Measurements from ENCODE around the gene LRRC47.

Gene LRRC47

DNA sequence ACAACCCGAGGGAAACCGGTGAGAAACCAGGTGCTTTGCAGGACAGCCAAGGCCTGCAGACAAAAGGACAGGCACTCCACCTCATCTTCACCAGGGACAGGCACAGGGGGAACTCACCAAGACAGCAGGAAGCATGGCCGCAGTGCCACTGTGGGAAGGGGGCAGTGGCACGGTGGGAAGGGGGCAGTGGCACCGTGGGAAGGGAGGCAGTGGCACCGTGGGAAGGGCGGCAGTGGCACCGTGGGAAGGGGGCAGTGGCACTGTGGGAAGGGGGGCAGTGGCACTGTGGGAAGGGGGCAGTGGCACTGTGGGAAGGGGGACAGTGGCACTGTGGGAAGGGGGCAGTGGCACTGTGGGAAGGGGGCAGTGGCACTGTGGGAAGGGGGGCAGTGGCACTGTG lies 28.4 kb upstream of the LRRC47 start:
- Mint-ChIP-seq H3K4me3 (no peak overlapping the region), H3K9me3 (no peaks in the 10 kb centered on the region), H3K36me3 (ENCODE audit: low read depth) (peaks cover 64% of the 10 kb centered on the region), H3K27ac (no peak overlapping the region), H3K27me3 (ENCODE audit: low read depth) (no peaks in the 10 kb centered on the region), H3K4me1 (peaks cover 13% of the 10 kb centered on the region)
- TF ChIP-seq, protein P1, sequence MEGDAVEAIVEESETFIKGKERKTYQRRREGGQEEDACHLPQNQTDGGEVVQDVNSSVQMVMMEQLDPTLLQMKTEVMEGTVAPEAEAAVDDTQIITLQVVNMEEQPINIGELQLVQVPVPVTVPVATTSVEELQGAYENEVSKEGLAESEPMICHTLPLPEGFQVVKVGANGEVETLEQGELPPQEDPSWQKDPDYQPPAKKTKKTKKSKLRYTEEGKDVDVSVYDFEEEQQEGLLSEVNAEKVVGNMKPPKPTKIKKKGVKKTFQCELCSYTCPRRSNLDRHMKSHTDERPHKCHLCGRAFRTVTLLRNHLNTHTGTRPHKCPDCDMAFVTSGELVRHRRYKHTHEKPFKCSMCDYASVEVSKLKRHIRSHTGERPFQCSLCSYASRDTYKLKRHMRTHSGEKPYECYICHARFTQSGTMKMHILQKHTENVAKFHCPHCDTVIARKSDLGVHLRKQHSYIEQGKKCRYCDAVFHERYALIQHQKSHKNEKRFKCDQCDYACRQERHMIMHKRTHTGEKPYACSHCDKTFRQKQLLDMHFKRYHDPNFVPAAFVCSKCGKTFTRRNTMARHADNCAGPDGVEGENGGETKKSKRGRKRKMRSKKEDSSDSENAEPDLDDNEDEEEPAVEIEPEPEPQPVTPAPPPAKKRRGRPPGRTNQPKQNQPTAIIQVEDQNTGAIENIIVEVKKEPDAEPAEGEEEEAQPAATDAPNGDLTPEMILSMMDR (IDR thresholded peaks at IDR 0.05; ENCODE audit: unreplicated experiment in 3 of 3), result no peak

DNA sequence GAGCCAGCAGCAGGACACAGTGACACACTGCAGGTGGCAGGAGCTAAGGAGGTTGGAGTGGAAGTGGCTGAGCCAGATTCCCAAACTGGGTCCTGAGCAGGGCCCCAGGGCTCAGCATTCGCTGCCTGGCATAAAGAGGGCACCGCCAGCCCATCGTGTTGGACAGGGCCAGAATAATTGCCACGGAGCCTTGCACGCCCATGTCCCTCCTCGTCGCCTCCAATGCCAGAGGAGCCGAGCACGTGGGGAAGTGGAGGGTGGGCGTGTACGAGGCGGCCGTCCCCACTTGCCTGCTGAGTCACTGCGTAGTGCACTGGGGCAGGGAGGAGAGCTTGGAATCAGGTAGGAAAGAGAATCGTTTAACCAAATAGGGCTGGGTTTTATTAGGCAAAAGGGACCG lies 26.1 kb upstream of the LRRC47 start:
- TF ChIP-seq, protein P1 (IDR thresholded peaks at IDR 0.05; ENCODE audit: unreplicated experiment in 3 of 3), result no peak
- peaks cover 18% of the 10 kb centered on the region for H3K4me1 Mint-ChIP-seq
- H3K27ac Mint-ChIP-seq, result no peak overlapping the region
- peaks cover 64% of the 10 kb centered on the region for H3K36me3 Mint-ChIP-seq (ENCODE audit: low read depth)
- H3K4me3 Mint-ChIP-seq, result no peak overlapping the region
- H3K9me3 Mint-ChIP-seq, result no peaks in the 10 kb centered on the region
- no peaks in the 10 kb centered on the region for H3K27me3 Mint-ChIP-seq (ENCODE audit: low read depth)

DNA sequence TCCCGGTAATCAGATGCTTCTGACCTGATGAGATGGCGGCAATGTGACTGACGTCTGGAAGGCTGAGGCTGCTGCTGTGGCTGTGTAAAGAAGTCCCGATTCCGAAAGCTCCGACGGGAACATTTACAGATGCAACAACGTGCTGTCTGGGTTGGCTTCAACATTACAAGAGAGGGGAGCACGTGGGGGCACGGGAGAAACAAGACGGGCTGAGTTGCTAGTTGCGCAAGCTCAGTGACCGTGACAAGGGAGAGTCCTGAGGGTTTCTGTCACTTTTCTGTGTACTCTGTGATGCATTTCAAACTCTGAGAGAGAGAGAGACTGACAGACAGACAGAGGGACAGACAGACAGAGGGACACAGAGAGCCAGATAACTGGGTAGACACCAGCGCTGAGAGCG lies 25.6 kb upstream of the LRRC47 start:
- H3K4me3 Mint-ChIP-seq, result no peak overlapping the region
- H3K4me1 Mint-ChIP-seq, result peaks cover 18% of the 10 kb centered on the region
- TF ChIP-seq, protein P1 (IDR thresholded peaks at IDR 0.05; ENCODE audit: unreplicated experiment in 3 of 3), result no peak
- no peaks in the 10 kb centered on the region for H3K27me3 Mint-ChIP-seq (ENCODE audit: low read depth)
- H3K36me3 Mint-ChIP-seq (ENCODE audit: low read depth), result peaks cover 67% of the 10 kb centered on the region
- H3K27ac Mint-ChIP-seq, result peak overlapping the region in 2 of 3 experiments; percentile 68 to 76
- no peaks in the 10 kb centered on the region for H3K9me3 Mint-ChIP-seq

GRCh38 chr1:3821447-3821846 lies 25.1 kb upstream of the LRRC47 start:
- peaks cover 65% of the 10 kb centered on the region for H3K36me3 Mint-ChIP-seq (ENCODE audit: low read depth)
- H3K4me1 Mint-ChIP-seq, result peaks cover 18% of the 10 kb centered on the region
- H3K27ac Mint-ChIP-seq, result peak overlapping the region; percentile 64 to 76 (median 68)
- TF ChIP-seq, protein P1 (IDR thresholded peaks at IDR 0.05; ENCODE audit: unreplicated experiment in 3 of 3), result no peak
- H3K9me3 Mint-ChIP-seq, result no peaks in the 10 kb centered on the region
- no peaks in the 10 kb centered on the region for H3K27me3 Mint-ChIP-seq (ENCODE audit: low read depth)
- H3K4me3 Mint-ChIP-seq, result no peak overlapping the region

GRCh38 chr1:3821004-3821403 lies 24.7 kb upstream of the LRRC47 start:
- H3K9me3 Mint-ChIP-seq, result no peaks in the 10 kb centered on the region
- peaks cover 18% of the 10 kb centered on the region for H3K4me1 Mint-ChIP-seq
- TF ChIP-seq, protein P1 (IDR thresholded peaks at IDR 0.05; ENCODE audit: unreplicated experiment in 3 of 3), result no peak
- H3K27me3 Mint-ChIP-seq (ENCODE audit: low read depth), result no peaks in the 10 kb centered on the region
- H3K4me3 Mint-ChIP-seq, result no peak overlapping the region
- peak overlapping the region; percentile 64 to 76 (median 68) for H3K27ac Mint-ChIP-seq
- H3K36me3 Mint-ChIP-seq (ENCODE audit: low read depth), result peaks cover 62% of the 10 kb centered on the region

DNA sequence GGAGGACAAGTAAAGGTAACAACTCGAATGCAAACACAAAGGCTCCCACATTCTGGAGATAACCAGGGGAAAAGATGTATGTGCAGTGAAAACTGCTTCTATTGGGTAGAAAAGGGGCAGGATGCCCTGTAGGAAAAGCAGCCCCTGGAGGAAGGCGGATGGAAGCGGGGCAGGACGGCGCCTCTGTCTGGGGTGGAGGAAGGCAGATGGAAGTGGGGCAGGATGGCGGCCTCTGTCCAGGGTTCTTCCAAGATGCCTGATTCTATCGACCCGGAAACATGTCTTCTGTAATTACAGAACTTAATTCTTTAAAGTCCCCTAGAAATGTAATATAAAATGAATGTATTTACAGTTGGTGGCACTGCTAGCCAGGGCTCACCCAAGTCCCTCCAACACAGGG lies 24.0 kb upstream of the LRRC47 start:
- no peak overlapping the region for H3K4me3 Mint-ChIP-seq
- no peaks in the 10 kb centered on the region for H3K27me3 Mint-ChIP-seq (ENCODE audit: low read depth)
- no peaks in the 10 kb centered on the region for H3K9me3 Mint-ChIP-seq
- peaks cover 18% of the 10 kb centered on the region for H3K4me1 Mint-ChIP-seq
- TF ChIP-seq, protein P1 (IDR thresholded peaks at IDR 0.05; ENCODE audit: unreplicated experiment in 3 of 3), result no peak
- peaks cover 61% of the 10 kb centered on the region for H3K36me3 Mint-ChIP-seq (ENCODE audit: low read depth)
- H3K27ac Mint-ChIP-seq, result peak overlapping the region; percentile 65 to 91 (median 76)

Measured in nephron (organoid).